IMR-90 (cell line): ENCODE data around the gene CEBPE. TPM values are rescaled to one million over a fixed set of nuclear protein-coding genes. Genes with fewer than 3 reads are reported as not detected.

Experiments
- ATAC-seq: fragments of 200-7000 bp; cut with Tn5 transposase; 2 replicates; pipeline ENCODE4 v1.9.1; 2020; ENCODE audit warnings: low read depth, mild to moderate bottlenecking, moderate library complexity
- BruUV-seq: library from RNA; stranded (reverse); fragments of 400-500 nt; replicated peaks from 2 replicates; lab custom pipeline; 2021; lab: Mats Ljungman, UMichigan
- CTCF ChIA-PET: fragments of 300-600 bp; formaldehyde crosslinking; extraction: SDS; loops from one replicate; lab custom pipeline; 2021; ENCODE audit warnings: antibody characterized with exemption; lab: Yijun Ruan, JAX
- POLR2A ChIA-PET: fragments of 300-600 bp; sonication (Branson Sonifier 250); formaldehyde crosslinking; loops from one replicate; lab custom pipeline; 2022; ENCODE audit warnings: antibody characterized with exemption; ENCODE audit not compliant: unreplicated experiment; lab: Charles Lee
- DNase-seq: peaks from one replicate; pipeline ENCODE4 v3.0.0; 2013
- H2AFZ ChIP-seq: replicated peaks from 2 replicates; pipeline ENCODE3; 2013; ENCODE audit warnings: low read length, mild to moderate bottlenecking; ENCODE audit not compliant: poor library complexity
- H2AK5ac ChIP-seq: 2 replicates; pipeline ENCODE4 v1.6.1; 2013; ENCODE audit warnings: low read depth, low read length, inconsistent platforms
- H2AK9ac ChIP-seq: replicated peaks from 2 replicates; pipeline ENCODE3; 2013; ENCODE audit warnings: mild to moderate bottlenecking, low read depth, low read length, moderate library complexity; ENCODE audit not compliant: poor library complexity
- H2BK120ac ChIP-seq: 2 replicates; pipeline ENCODE4 v1.6.1; 2013; ENCODE audit warnings: low read depth, low read length, inconsistent platforms
- H2BK15ac ChIP-seq: 3 replicates; pipeline ENCODE4 v1.6.1; 2013; ENCODE audit warnings: low read depth, low read length, inconsistent platforms
- H2BK20ac ChIP-seq: 2 replicates; pipeline ENCODE4 v1.6.1; 2013; ENCODE audit warnings: low read depth, mild to moderate bottlenecking, inconsistent platforms, low read length, moderate library complexity
- H2BK5ac ChIP-seq: 2 replicates; pipeline ENCODE4 v1.6.1; 2013; ENCODE audit warnings: mild to moderate bottlenecking, low read depth, low read length, inconsistent platforms; ENCODE audit not compliant: poor library complexity, severe bottlenecking
- H3K14ac ChIP-seq: replicated peaks from 2 replicates; pipeline ENCODE4 v1.6.1; 2013; ENCODE audit warnings: low read depth, low read length, inconsistent platforms
- H3K18ac ChIP-seq: 2 replicates; pipeline ENCODE4 v1.6.1; 2013; ENCODE audit warnings: low read depth, low read length, control low read depth
- H3K23ac ChIP-seq: 2 replicates; pipeline ENCODE4 v1.6.1; 2013; ENCODE audit warnings: low read depth, low read length, inconsistent platforms
- H3K27ac ChIP-seq: 2 replicates; pipeline ENCODE4 v1.5.1; 2013; ENCODE audit warnings: mild to moderate bottlenecking, control low read depth, low read length; ENCODE audit not compliant: insufficient read depth
- H3K27me3 ChIP-seq: 2 replicates; pipeline ENCODE4 v1.6.1; 2013; ENCODE audit warnings: low read length; ENCODE audit not compliant: control insufficient read depth, insufficient read depth
- H3K36me3 ChIP-seq: 2 replicates; pipeline ENCODE4 v1.6.1; 2013; ENCODE audit warnings: low read length, mixed read lengths; ENCODE audit not compliant: control insufficient read depth, insufficient read depth
- H3K4ac ChIP-seq: 2 replicates; pipeline ENCODE4 v1.6.1; 2013; ENCODE audit warnings: low read depth, low read length, inconsistent platforms
- H3K4me1 ChIP-seq: 2 replicates; pipeline ENCODE4 v1.6.1; 2013; ENCODE audit warnings: low read length, mixed read lengths; ENCODE audit not compliant: control insufficient read depth, insufficient read depth
- H3K4me2 ChIP-seq: 2 replicates; pipeline ENCODE4 v1.6.1; 2013; ENCODE audit warnings: low read depth, mild to moderate bottlenecking, control low read depth, low read length, moderate library complexity
- H3K4me3 ChIP-seq: 2 replicates; pipeline ENCODE4 v1.5.1; 2013; ENCODE audit warnings: low read depth, mild to moderate bottlenecking, control low read depth, low read length, moderate library complexity; ENCODE audit not compliant: insufficient read depth
- H3K56ac ChIP-seq: 2 replicates; pipeline ENCODE4 v1.6.1; 2013; ENCODE audit warnings: low read length, inconsistent platforms; ENCODE audit not compliant: insufficient read depth; ENCODE audit errors: extremely low read depth
- H3K79me1 ChIP-seq, 2 experiments: 2 replicates each; pipeline ENCODE4 v1.6.1; 2013; ENCODE audit warnings: low read length in 2 of 2, inconsistent platforms in 1 of 2, low read depth in 1 of 2
- H3K9ac ChIP-seq: 2 replicates; pipeline ENCODE4 v1.6.1; 2013; ENCODE audit warnings: low read depth, low read length, control low read depth
- H3K9me1 ChIP-seq: 2 replicates; pipeline ENCODE4 v1.6.1; 2013; ENCODE audit warnings: low read length, inconsistent platforms; ENCODE audit not compliant: insufficient read depth
- H3K9me3 ChIP-seq: 2 replicates; pipeline ENCODE4 v1.6.1; 2013; ENCODE audit warnings: low read length; ENCODE audit not compliant: control insufficient read depth, insufficient read depth
- H4K20me1 ChIP-seq: 2 replicates; pipeline ENCODE4 v1.6.1; 2013; ENCODE audit warnings: low read length, inconsistent platforms; ENCODE audit not compliant: insufficient read depth
- H4K5ac ChIP-seq: 2 replicates; pipeline ENCODE4 v1.6.1; 2013; ENCODE audit warnings: mild to moderate bottlenecking, low read depth, low read length, control low read depth
- H4K8ac ChIP-seq, 2 experiments: 2 replicates each; pipeline ENCODE4 v1.6.1; 2013; ENCODE audit warnings: low read depth in 2 of 2, low read length in 2 of 2, control low read depth in 1 of 2, inconsistent platforms in 1 of 2
- H4K91ac ChIP-seq: 2 replicates; pipeline ENCODE4 v1.6.1; 2013; ENCODE audit warnings: low read depth, low read length, inconsistent platforms; ENCODE audit not compliant: insufficient read depth
- CHD1 ChIP-seq: IDR thresholded peaks from 2 replicates; pipeline ENCODE4 v1.6.1; 2012; ENCODE audit warnings: low read depth, low read length, improper control_type of control experiment
- MXI1 ChIP-seq: IDR thresholded peaks from 2 replicates; pipeline ENCODE4 v1.6.1; 2012; ENCODE audit warnings: low read depth, mild to moderate bottlenecking, low read length, moderate library complexity, borderline replicate concordance
- RAD21 ChIP-seq: IDR thresholded peaks from 2 replicates; pipeline ENCODE4 v1.6.1; 2012; ENCODE audit warnings: low read length, improper control_type of control experiment
- SMC3 ChIP-seq: fragments of 150-350 bp; IDR thresholded peaks from 2 replicates; pipeline ENCODE4 v1.6.1; 2016; ENCODE audit warnings: low read depth, mild to moderate bottlenecking, antibody characterized with exemption, low read length, moderate library complexity
- WGBS, 2 experiments: methylation state at CpG; one replicate each; pipeline versions ENCODE4 v1.1.5 to v1.1.7; 2013; ENCODE audit warnings: missing lambda C conversion rate in 2 of 2; ENCODE audit not compliant: insufficient read length in 1 of 2; ENCODE audit errors: extremely low coverage in 2 of 2; 5-methylcytosine and 5-hydroxymethylcytosine counted together
- dilution Hi-C: fragments of 300-500 bp; cut with HindIII; formaldehyde crosslinking; loops from one replicate; pipeline ENCODE4 v1.14.3; 2018; ENCODE audit warnings: low sequenced_read_pairs; ENCODE audit not compliant: unreplicated experiment
- in situ Hi-C: fragments of 300-500 bp; cut with MboI; formaldehyde crosslinking; loops from 3 replicates; pipeline ENCODE4 v1.14.3; 2019; ENCODE audit warnings: low sequenced_read_pairs, inconsistent platforms, mixed read lengths
- intact Hi-C: fragments of 100-400 bp; cut with micrococcal nuclease; formaldehyde crosslinking; loops from 2 replicates; pipeline ENCODE4 v1.10.0; 2022
- polyA plus RNA-seq, 3 experiments: library from polyadenylated mRNA; depleted of rRNA; stranded (reverse); fragments of >200 nt; gene quantifications; 2 replicates each; pipeline ENCODE4 v1.2.3, GENCODE V29; 2012; ENCODE audit warnings: low replicate concordance in 1 of 3
- total RNA-seq: library from RNA; depleted of rRNA; stranded (reverse); fragments of >200 nt; gene quantifications from 2 replicates; pipeline ENCODE4 v1.2.3, GENCODE V29; 2012
- TF ChIP-seq, protein P1 (sequence below): conservative IDR thresholded peaks from 2 replicates; pipeline ENCODE4 v1.5.1; 2012; ENCODE audit warnings: mild to moderate bottlenecking, low read depth, low read length, improper control_type of control experiment
- TF ChIP-seq, protein P2 (sequence below): fragments of 150-350 bp; IDR thresholded peaks from 2 replicates; pipeline ENCODE4 v1.6.1; 2017; ENCODE audit warnings: mild to moderate bottlenecking, antibody characterized with exemption, low read length, low read depth

Gene CEBPE
- total and polyA plus RNA-seq, 2 of the 4 experiments (the other 2 are of a cell fraction) = 0.05 TPM; not detected in 1

DNA sequence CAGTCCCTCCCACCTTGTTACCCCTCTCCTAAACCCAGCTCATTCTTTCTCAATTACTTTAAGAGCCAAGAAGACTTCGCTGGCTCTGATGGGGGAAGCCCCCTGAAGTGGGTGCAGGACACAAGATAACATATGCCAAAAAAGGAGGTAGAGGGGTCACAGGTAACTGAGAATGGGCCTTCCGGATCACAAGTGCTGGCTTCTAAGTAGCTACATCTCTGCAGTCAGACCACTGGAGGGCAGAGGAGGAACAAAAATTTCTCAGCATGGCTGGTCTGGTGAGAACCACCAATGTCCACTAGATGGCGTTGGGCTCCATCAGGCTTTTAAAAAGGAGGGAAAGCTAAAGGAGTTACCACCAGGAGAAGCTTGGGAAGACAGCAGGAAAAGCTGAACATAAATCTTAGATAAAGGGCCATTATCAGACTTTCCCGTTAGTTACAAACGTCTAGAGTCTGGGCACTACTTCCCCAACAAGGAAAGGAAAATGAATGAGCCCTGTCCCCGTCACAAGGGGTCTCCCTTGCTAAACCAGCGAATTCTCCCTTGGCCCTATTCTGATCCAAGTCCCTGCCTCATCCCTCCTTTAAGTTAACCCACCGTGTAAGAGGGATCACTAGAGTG is 50.2 kb downstream of the CEBPE start:
- ChIA-PET CTCF (interaction anchor here (0.5 to 1.8 kb wide), 29 partner anchors 8 to 151 kb away, joined by 3 to 21 read pairs (median 4); partner anchors contain the start of genes ACIN1, C14orf119, CDH24 and CEBPE), POLR2A (interaction anchor here (0.5 kb wide), 1 partner anchor 54 kb away, joined by 8 read pairs; no protein-coding TSS in a partner anchor)
- peaks cover 20 to 71% of the 10 kb centered on the region in 2 experiments for H3K79me1 ChIP-seq
- no peak overlapping the region for H2BK120ac ChIP-seq
- no peak overlapping the region for H2BK20ac ChIP-seq
- peaks cover 5% of the 10 kb centered on the region; the same call in 1 of the 2 replicates for H3K9me1 ChIP-seq
- 14% methylated on average over 4 of the region's 8 CpGs; no CpG with 5 or more reads in 1 of the 2 experiments for WGBS, 2 experiments
- H4K5ac ChIP-seq = no peak overlapping the region
- H4K91ac ChIP-seq = peak overlapping the region; percentile 10; the same call in 1 of the 2 replicates
- ATAC-seq = peak; percentile 69
- H3K4me1 ChIP-seq = peaks cover 13% of the 10 kb centered on the region
- H3K56ac ChIP-seq = no peak overlapping the region
- intact Hi-C loops = loop anchor here (1.0 kb wide), 1 partner anchor 40 kb away; no protein-coding TSS in a partner anchor
- DNase-seq = peak; percentile 93
- in situ Hi-C loops = loop anchor here (5.0 to 10.0 kb wide), 2 partner anchors 33 to 514 kb away; partner anchors contain the start of gene CIROP
- H2BK5ac ChIP-seq = no peak overlapping the region
- no peak overlapping the region for H3K4me3 ChIP-seq
- dilution Hi-C loops = no loop called here
- peak overlapping the region; percentile 15; the same call in 1 of the 2 replicates for H3K4ac ChIP-seq
- peak overlapping the region; percentile 10; the same call in 1 of the 2 replicates for H2AK5ac ChIP-seq
- peak overlapping the region; percentile 14 for H3K27ac ChIP-seq
- H2AFZ ChIP-seq = no peak overlapping the region
- H2AK9ac ChIP-seq = peak overlapping the region; percentile 30
- no TSS peak for BruUV-seq
- no peak overlapping the region for H2BK15ac ChIP-seq
- TF ChIP-seq SMC3 = peak; percentile 87
- TF ChIP-seq MXI1 = no peak
- peak; percentile 80 for TF ChIP-seq RAD21
- TF ChIP-seq, protein P1, sequence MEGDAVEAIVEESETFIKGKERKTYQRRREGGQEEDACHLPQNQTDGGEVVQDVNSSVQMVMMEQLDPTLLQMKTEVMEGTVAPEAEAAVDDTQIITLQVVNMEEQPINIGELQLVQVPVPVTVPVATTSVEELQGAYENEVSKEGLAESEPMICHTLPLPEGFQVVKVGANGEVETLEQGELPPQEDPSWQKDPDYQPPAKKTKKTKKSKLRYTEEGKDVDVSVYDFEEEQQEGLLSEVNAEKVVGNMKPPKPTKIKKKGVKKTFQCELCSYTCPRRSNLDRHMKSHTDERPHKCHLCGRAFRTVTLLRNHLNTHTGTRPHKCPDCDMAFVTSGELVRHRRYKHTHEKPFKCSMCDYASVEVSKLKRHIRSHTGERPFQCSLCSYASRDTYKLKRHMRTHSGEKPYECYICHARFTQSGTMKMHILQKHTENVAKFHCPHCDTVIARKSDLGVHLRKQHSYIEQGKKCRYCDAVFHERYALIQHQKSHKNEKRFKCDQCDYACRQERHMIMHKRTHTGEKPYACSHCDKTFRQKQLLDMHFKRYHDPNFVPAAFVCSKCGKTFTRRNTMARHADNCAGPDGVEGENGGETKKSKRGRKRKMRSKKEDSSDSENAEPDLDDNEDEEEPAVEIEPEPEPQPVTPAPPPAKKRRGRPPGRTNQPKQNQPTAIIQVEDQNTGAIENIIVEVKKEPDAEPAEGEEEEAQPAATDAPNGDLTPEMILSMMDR = peak; percentile 100
- TF ChIP-seq, protein P2, sequence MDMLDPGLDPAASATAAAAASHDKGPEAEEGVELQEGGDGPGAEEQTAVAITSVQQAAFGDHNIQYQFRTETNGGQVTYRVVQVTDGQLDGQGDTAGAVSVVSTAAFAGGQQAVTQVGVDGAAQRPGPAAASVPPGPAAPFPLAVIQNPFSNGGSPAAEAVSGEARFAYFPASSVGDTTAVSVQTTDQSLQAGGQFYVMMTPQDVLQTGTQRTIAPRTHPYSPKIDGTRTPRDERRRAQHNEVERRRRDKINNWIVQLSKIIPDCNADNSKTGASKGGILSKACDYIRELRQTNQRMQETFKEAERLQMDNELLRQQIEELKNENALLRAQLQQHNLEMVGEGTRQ = no peak
- TF ChIP-seq CHD1 = no peak
- H3K27me3 ChIP-seq = no peaks in the 10 kb centered on the region
- H4K20me1 ChIP-seq = peaks cover 46% of the 10 kb centered on the region
- no peak overlapping the region for H3K14ac ChIP-seq
- H3K23ac ChIP-seq = peak overlapping the region; percentile 83
- H3K9me3 ChIP-seq = no peaks in the 10 kb centered on the region
- peak overlapping the region in 1 of 2 experiments; percentile 36; a peak in 1 of 4 replicates for H4K8ac ChIP-seq
- peaks cover 46% of the 10 kb centered on the region for H3K36me3 ChIP-seq
- peak overlapping the region; percentile 60; the same call in 1 of the 2 replicates for H3K4me2 ChIP-seq
- H3K9ac ChIP-seq = 0 out of 2 replicates have a peak overlapping the region, but pooled peaks have one; percentile 7
- H3K18ac ChIP-seq = no peak overlapping the region
